ENCODE measurements around the gene ASB17.
A peak's percentile ranks its signal among the peaks of the same experiment; 100 is the strongest.

Gene ASB17

GRCh38 chr1:75916834-75917233 is 15.4 kb downstream of the ASB17 start:
- DNase-seq (ENCODE audit: low spot score in 2 of 2), result no peak
- in situ Hi-C loops (cut with MboI; ENCODE audit: low sequenced_read_pairs), result no loop called here
- Histone ChIP-seq H3K4me1 (no peaks in the 10 kb centered on the region), H3K4me3 (no peak overlapping the region), H3K9me3 (no peaks in the 10 kb centered on the region), H3K36me3 (replicated peaks) (no peaks in the 10 kb centered on the region), H3K27me3 (ENCODE audit: low read depth) (peaks cover 11% of the 10 kb centered on the region)

- in situ Hi-C loops (cut with MboI; ENCODE audit: low sequenced_read_pairs), result no loop called here
- Histone ChIP-seq H3K36me3 (replicated peaks) (no peaks in the 10 kb centered on the region), H3K4me3 (no peak overlapping the region), H3K27me3 (ENCODE audit: low read depth) (peaks cover 15% of the 10 kb centered on the region), H3K4me1 (no peaks in the 10 kb centered on the region), H3K9me3 (no peaks in the 10 kb centered on the region)
- DNase-seq (ENCODE audit: low spot score in 2 of 2), result peak in 1 of 2 experiments; percentile 18
Measured at GRCh38 chr1:75908717-75909152, 23.5 kb downstream of the ASB17 start.

GRCh38 chr1:75901371-75901770 is 30.8 kb downstream of the ASB17 start:
- no peaks in the 10 kb centered on the region for H3K36me3 ChIP-seq (replicated peaks)
- no peaks in the 10 kb centered on the region for H3K27me3 ChIP-seq (ENCODE audit: low read depth)
- no peaks in the 10 kb centered on the region for H3K9me3 ChIP-seq
- H3K4me1 ChIP-seq, result no peaks in the 10 kb centered on the region; the same call in 1 of the 2 replicates
- no peak overlapping the region for H3K4me3 ChIP-seq
- in situ Hi-C loops (cut with MboI; ENCODE audit: low sequenced_read_pairs), result no loop called here
- DNase-seq (ENCODE audit: low spot score in 2 of 2), result no peak

DNA sequence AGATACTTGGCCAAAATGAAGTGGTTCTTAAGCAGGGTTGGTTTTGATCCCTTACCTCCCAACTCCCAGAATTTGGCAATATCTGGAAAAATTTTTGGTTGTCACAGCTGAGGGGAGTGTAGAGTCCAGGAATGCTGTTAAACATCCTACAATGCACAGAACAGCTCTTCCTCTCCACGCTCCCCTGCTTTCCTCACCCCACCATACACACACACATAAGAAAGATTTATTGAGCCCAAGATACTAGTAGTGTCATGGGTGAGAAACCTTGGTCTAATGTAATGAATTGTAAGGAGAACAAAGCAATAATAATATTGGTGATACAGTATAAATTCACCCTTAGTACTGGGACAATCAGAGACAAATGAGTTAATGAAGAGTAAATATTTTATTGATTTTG is 47.8 kb downstream of the ASB17 start:
- peaks cover 4% of the 10 kb centered on the region; the same call in 1 of the 2 replicates for H3K27me3 ChIP-seq (ENCODE audit: low read depth)
- H3K36me3 ChIP-seq (replicated peaks), result no peaks in the 10 kb centered on the region
- H3K9me3 ChIP-seq, result no peaks in the 10 kb centered on the region
- no peaks in the 10 kb centered on the region for H3K4me1 ChIP-seq
- no peak for DNase-seq (ENCODE audit: low spot score in 2 of 2)
- H3K4me3 ChIP-seq, result no peak overlapping the region
- in situ Hi-C loops (cut with MboI; ENCODE audit: low sequenced_read_pairs), result no loop called here

- in situ Hi-C loops (cut with MboI; ENCODE audit: low sequenced_read_pairs), result no loop called here
- no peak overlapping the region for H3K4me3 ChIP-seq
- H3K4me1 ChIP-seq, result no peaks in the 10 kb centered on the region
- DNase-seq (ENCODE audit: low spot score in 2 of 2), result no peak
- H3K27me3 ChIP-seq (ENCODE audit: low read depth), result peaks cover 4% of the 10 kb centered on the region; the same call in 1 of the 2 replicates
- no peaks in the 10 kb centered on the region for H3K9me3 ChIP-seq
- no peaks in the 10 kb centered on the region for H3K36me3 ChIP-seq (replicated peaks)
Measured at GRCh38 chr1:75879985-75880384, 52.2 kb downstream of the ASB17 start.

DNA sequence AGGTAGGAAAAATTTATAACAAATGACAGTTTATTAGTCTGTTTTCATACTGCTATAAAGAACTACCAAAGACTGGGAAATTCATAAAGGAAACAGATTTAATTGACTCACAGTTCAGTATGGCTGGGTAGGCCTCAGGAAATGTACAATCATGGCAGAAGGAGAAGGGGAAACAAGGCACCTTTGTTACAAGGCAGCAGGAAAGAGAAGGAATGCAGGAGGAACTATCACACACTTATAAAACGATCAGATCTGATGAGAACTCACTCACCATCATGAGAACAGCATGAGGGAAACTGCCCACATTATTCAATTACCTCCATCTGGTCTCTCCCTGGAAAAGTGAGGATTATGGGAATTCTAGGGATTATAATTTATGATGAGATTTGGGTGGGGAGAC is 61.3 kb downstream of the ASB17 start:
- Histone ChIP-seq H3K36me3 (replicated peaks) (no peaks in the 10 kb centered on the region), H3K4me3 (no peak overlapping the region), H3K4me1 (no peaks in the 10 kb centered on the region), H3K27me3 (ENCODE audit: low read depth) (no peaks in the 10 kb centered on the region), H3K9me3 (no peaks in the 10 kb centered on the region)
- in situ Hi-C loops (cut with MboI; ENCODE audit: low sequenced_read_pairs), result no loop called here
- DNase-seq (ENCODE audit: low spot score in 2 of 2), result no peak
